ENCODE results near the gene FOS. TPM values are rescaled to one million over a fixed set of nuclear protein-coding genes. Genes with fewer than 3 reads are reported as not detected.

Gene FOS
- total RNA-seq, 1 donor from 2014 or later = 12.7 TPM

DNA sequence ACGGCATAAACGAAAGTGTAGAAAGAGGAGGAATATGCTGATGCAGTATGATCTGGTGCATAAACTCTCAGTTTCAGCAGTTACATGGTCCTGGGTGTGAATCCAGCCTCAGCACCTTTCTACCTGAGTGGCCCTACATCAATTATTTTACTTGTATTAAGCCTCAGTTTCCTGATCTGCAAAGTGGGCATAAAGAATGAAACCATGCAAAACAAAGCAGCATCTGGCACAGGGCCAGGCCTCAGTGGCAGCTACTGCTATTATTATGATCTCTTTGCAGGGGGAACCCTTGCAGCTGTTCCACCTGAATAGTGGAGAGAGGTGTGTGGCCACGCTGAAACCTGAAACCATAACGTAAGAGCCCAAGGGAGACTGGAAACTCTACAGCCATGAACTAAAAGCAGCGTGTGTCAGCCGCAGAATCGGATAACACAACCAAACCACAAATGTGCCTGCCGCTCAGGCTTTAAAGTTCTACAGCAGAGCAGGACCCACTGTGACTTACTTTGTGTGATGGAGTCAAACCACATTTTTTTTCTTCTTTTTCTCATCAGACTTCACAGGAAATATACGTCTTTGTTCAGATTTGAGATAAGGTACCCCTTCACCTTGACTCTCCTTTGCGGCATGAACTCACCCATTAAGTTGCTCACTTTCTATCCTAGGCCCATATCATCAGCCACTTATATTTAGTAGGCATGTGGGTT, 29.2 kb upstream of the FOS start:
- intact Hi-C loops (cut with micrococcal nuclease) = loop anchor here (1.0 to 5.0 kb wide), 10 partner anchors 10 to 317 kb away; partner anchors contain the start of genes FOS and TMED10

GRCh38 chr14:75249958-75250336, 28.7 kb upstream of the FOS start:
- intact Hi-C loops (cut with micrococcal nuclease) = loop anchor here (1.0 to 10.0 kb wide), 11 partner anchors 9 to 1785 kb away; partner anchors contain the start of genes FOS and TMED10

DNA sequence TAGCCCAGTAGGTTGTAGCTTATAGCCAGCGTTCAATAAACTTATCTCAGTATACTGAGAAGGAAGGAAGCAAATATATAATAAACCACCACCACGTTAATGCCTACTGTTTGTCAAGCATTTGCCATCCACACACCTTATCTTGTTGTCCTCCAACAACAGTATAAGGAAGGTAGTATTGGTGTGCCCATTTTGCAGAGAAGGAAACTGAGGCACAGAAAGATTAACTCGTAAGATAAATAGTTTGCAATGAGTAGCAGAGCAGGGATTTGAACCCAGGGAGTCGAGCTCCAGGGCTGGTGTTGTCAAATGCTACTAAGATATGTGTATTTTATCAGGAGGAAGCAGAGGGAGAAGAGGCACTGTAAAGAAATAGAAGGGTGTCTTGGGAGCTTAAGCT, 27.8 kb upstream of the FOS start:
- intact Hi-C loops (cut with micrococcal nuclease) = loop anchor here (10.0 kb wide), 1 partner anchor 1784 kb away; no protein-coding TSS in a partner anchor

GRCh38 chr14:75252254-75252837, 26.3 kb upstream of the FOS start:
- intact Hi-C loops (cut with micrococcal nuclease) = loop anchor here (10.0 kb wide), 1 partner anchor 1782 kb away; no protein-coding TSS in a partner anchor

DNA sequence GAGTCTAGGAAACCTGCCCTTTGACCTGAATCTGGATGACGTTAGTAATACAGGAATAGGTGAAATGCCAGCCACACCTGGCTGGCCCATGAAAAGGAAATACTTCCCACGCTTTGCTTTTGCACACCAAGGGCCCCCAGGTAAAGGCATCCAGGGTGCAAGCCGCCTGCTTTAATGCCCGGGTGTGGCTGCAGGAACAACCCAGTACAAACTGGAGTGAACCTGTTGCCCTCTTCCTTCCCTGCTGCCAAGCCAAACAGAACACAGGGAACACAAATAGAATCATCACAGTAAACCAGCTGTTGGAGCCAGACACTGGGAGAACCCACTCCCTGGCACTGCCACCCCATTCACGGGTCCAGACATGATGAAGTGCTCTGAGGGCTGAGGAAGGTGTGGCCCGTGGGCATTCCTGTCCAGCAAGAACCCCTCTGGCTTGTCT, 24.2 kb upstream of the FOS start:
- intact Hi-C loops (cut with micrococcal nuclease) = loop anchor here (10.0 kb wide), 1 partner anchor 1780 kb away; no protein-coding TSS in a partner anchor

- intact Hi-C loops (cut with micrococcal nuclease) = loop anchor here (10.0 kb wide), 1 partner anchor 1780 kb away; no protein-coding TSS in a partner anchor
Observed at GRCh38 chr14:75254901-75255584, 23.6 kb upstream of the FOS start.

DNA sequence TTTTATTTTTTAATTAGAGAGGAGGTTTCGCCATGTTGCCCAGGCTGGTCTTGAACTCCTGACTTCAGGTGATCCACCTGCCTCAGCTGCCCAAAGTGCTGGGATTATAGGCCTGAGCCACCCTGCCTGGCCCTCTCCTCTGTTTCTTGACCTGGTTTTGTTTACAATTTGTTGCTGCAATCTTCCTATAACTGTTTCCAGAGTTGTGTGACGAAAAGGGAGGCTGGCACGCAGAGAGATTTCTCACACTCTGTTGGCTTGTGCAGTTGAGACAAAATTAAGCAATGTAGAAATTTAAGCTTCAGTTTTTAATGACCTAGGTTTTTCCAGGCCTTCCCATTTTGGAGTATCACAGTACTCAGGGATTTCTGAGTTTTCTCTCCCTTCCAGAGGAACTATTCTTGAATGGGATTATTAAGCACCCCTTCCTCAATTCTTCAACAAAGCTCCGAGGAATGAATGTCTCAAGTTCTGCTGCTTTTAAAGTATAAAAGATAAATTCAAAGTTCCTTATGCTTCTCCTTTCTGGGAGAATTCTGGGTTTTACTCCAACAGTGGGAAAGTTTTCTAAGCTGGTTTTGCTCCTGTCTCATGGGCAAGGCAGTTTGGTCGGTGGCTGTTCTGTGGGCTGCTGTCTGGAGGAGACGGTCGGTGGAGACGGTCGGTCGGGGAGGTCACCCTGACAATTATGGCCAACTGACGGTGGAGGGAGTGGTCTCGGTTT, 20.4 kb upstream of the FOS start:
- intact Hi-C loops (cut with micrococcal nuclease) = loop anchor here (10.0 kb wide), 1 partner anchor 1777 kb away; no protein-coding TSS in a partner anchor

GRCh38 chr14:75258803-75259509, 19.7 kb upstream of the FOS start:
- intact Hi-C loops (cut with micrococcal nuclease) = loop anchor here (1.0 to 10.0 kb wide), 9 partner anchors 10 to 1776 kb away; partner anchors contain the start of genes FOS, NEK9, TMED10 and TTLL5

DNA sequence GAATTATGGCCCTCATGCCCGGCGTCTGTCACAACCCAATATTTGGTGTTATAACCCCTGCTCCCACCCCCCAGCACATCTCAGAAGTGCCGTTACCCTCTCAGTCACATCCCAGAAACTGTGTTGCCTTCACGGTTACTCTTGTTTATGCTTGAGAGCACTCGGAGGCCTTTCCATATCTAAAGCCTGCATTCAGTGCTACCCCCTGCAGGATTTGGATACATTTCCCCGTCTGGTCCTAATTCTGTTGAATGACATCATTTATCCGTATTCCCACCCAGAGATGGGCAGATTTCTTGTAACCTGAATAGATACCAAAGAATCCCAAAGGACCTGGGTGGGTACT, 19.1 kb upstream of the FOS start:
- intact Hi-C loops (cut with micrococcal nuclease) = loop anchor here (1.0 to 10.0 kb wide), 9 partner anchors 10 to 1775 kb away; partner anchors contain the start of genes FOS, NEK9, TMED10 and TTLL5

DNA sequence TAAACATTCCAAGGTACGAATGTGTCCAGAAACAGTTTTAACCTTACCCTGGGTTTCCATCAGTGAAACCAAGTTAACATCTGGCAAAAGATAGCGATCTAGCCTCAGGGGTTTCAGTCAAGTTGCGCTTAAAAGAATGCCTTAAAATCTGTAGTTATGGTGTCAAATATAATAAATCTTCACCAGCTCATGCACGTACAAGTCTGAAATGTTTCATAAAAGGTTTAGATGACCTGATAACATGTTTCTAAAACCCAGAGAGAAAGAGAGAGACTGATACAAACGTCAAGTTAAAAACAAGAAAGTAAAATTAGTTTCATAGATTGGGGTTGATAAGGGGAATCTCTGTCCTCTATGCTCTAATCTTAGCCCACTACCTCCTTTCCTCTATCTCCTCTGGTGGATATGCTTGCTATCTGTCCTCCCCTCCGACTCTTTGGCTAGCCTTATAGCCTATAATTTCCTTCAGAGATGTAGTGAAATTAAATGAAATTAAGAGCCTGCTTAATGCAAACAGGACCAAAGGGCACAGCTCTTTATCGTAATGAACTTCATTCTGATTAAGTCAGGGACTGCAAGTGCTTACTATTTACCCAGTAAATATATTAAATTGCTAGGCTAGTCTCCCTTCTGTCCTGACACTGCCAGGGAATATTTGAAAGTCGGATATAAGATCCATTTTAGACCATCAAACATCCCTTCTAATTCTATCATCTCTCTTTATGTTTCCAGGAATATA, 18.4 kb upstream of the FOS start:
- intact Hi-C loops (cut with micrococcal nuclease) = no loop called here

GRCh38 chr14:75261820-75262219, 16.8 kb upstream of the FOS start:
- intact Hi-C loops (cut with micrococcal nuclease) = no loop called here

- intact Hi-C loops (cut with micrococcal nuclease) = no loop called here
Observed at GRCh38 chr14:75262641-75263040, 16.0 kb upstream of the FOS start.

GRCh38 chr14:75264036-75264435, 14.6 kb upstream of the FOS start:
- intact Hi-C loops (cut with micrococcal nuclease) = no loop called here

DNA sequence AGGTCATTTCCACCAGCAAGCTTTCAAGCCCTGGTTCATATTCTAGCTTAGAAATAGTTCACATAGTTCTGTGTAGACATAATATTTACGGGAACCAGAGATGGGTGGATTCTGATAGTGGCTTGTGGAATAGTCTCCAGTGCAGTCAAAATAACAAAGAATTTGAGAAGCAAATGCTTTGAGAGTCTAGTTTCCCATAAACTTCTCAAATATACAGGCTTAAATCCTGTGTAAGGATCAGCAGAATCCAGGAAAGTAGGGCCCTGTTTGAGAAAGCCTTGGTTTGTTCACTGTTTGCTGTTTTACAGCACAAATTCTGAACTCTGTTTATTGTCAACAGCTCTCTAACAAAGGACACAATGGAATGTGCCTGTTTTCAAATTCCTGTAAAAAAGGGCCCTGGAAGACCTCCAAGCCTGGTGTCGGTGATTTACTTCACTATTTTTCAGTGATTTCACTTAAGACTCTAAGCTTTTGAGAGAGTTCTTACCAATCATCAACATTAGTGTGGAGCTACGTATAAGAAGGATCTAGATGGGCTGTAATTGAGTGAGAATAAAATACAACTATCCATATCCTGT, 11.4 kb upstream of the FOS start:
- intact Hi-C loops (cut with micrococcal nuclease) = no loop called here

GRCh38 chr14:75268633-75269550, 9.7 kb upstream of the FOS start:
- intact Hi-C loops (cut with micrococcal nuclease) = no loop called here

GRCh38 chr14:75271514-75271913, 7.1 kb upstream of the FOS start:
- intact Hi-C loops (cut with micrococcal nuclease) = no loop called here

- intact Hi-C loops (cut with micrococcal nuclease) = no loop called here
Observed at GRCh38 chr14:75273272-75274049, 5.2 kb upstream of the FOS start.
